ENCODE results near the gene RIBC1. TPM values are rescaled to one million over a fixed set of nuclear protein-coding genes. Genes with fewer than 3 reads are reported as not detected.

Gene RIBC1
- total and polyA plus RNA-seq, 9 of the 15 experiments (the other 6 are each of a cell fraction or from before 2014, with no cell fraction given) = 0.07 to 0.51 (median 0.44) TPM

- TF ChIP-seq NFYB (IDR thresholded peaks at IDR 0.05; ENCODE audit: extremely low read depth, insufficient read length) (no peak), ZNF184 (CRISPR knock-in tag; IDR thresholded peaks at IDR 0.05) (no peak), ATF7 (IDR thresholded peaks at IDR 0.05) (peak; percentile 55; the same call in 1 of the 2 replicates), RBM34 (IDR thresholded peaks at IDR 0.05; ENCODE audit: borderline replicate concordance, insufficient read depth, low read length) (no peak), NBN (IDR thresholded peaks at IDR 0.05; ENCODE audit: low read depth) (peak; percentile 82), ZNF133 (CRISPR knock-in tag; IDR thresholded peaks at IDR 0.05) (no peak), HINFP (tag; conservative IDR thresholded peaks at IDR 0.05; ENCODE audit: low read depth) (no peak), PML (IDR thresholded peaks at IDR 0.05; ENCODE audit: low read length) (peak; percentile 64), BCOR (IDR thresholded peaks at IDR 0.05) (peak; percentile 47; the same call in 1 of the 2 replicates), CC2D1A (IDR thresholded peaks at IDR 0.05) (0 out of 2 replicates have a peak, but pooled peaks have one; percentile 10), ZNF445 (CRISPR knock-in tag; IDR thresholded peaks at IDR 0.05; ENCODE audit: low read depth) (no peak), ELK3 (CRISPR knock-in tag; IDR thresholded peaks at IDR 0.05) (no peak), ZNF277 (CRISPR knock-in tag; IDR thresholded peaks at IDR 0.05; ENCODE audit: borderline replicate concordance) (no peak), ZNF583 (CRISPR knock-in tag; IDR thresholded peaks at IDR 0.05) (no peak), ZNF431 (CRISPR knock-in tag; IDR thresholded peaks at IDR 0.05) (no peak), NKRF (IDR thresholded peaks at IDR 0.05; ENCODE audit: borderline replicate concordance) (peak; percentile 72; the same call in 1 of the 2 replicates), TCF7L2 (IDR thresholded peaks at IDR 0.05; ENCODE audit: low read depth, low read length) (no peak), ZNF354B (CRISPR knock-in tag; IDR thresholded peaks at IDR 0.05) (no peak), FOXM1 (IDR thresholded peaks at IDR 0.05; ENCODE audit: low read depth) (no peak), FOXM1 (CRISPR knock-in tag; IDR thresholded peaks at IDR 0.05; ENCODE audit: low read depth) (no peak), SRF (CRISPR knock-in tag; IDR thresholded peaks at IDR 0.05) (peak in 1 of 2 experiments; percentile 16; a peak in 1 of 4 replicates), ZNF695 (CRISPR knock-in tag; IDR thresholded peaks at IDR 0.05) (no peak), NR2C2 (CRISPR knock-in tag; IDR thresholded peaks at IDR 0.05) (no peak), NR2C2 (tag; IDR thresholded peaks at IDR 0.05) (no peak), ZNF384 (IDR thresholded peaks at IDR 0.05; ENCODE audit: low read depth, low read length) (no peak), ZNF140 (CRISPR knock-in tag; IDR thresholded peaks at IDR 0.05) (no peak)
These were observed 48.4 kb upstream of the RIBC1 start (continued) for GRCh38 chrX:53374222-53374820.
